DOHH2 (cell line): ENCODE results near the gene CRHR1.

Source experiments
- EZH2phosphoT487 ChIP-seq: fragments of 200-600 bp; sonication (generic); IDR thresholded peaks from 2 replicates; pipeline ENCODE4 v1.6.1; 2017; ENCODE audit warnings: borderline replicate concordance, mild to moderate bottlenecking, antibody characterized with exemption, low read length, moderate library complexity, mixed read lengths
- TF ChIP-seq, protein P1 (sequence below): fragments of 200-600 bp; sonication (generic); IDR thresholded peaks from one replicate; pipeline ENCODE4 v1.5.1; 2014; ENCODE audit warnings: antibody characterized with exemption, mild to moderate bottlenecking, low read depth, low read length; ENCODE audit not compliant: poor library complexity, severe bottlenecking

- TF ChIP-seq, protein P1, sequence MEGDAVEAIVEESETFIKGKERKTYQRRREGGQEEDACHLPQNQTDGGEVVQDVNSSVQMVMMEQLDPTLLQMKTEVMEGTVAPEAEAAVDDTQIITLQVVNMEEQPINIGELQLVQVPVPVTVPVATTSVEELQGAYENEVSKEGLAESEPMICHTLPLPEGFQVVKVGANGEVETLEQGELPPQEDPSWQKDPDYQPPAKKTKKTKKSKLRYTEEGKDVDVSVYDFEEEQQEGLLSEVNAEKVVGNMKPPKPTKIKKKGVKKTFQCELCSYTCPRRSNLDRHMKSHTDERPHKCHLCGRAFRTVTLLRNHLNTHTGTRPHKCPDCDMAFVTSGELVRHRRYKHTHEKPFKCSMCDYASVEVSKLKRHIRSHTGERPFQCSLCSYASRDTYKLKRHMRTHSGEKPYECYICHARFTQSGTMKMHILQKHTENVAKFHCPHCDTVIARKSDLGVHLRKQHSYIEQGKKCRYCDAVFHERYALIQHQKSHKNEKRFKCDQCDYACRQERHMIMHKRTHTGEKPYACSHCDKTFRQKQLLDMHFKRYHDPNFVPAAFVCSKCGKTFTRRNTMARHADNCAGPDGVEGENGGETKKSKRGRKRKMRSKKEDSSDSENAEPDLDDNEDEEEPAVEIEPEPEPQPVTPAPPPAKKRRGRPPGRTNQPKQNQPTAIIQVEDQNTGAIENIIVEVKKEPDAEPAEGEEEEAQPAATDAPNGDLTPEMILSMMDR: no peak
- no peak for TF ChIP-seq EZH2phosphoT487
Observed at GRCh38 chr17:45775148-45775547, 9.0 kb upstream of the CRHR1 start.
